Ovary (tissue), 3 donors: ENCODE data around the gene CENPB.

Source experiments
- POLR2A ChIP-seq: fragments of 450-650 bp; IDR thresholded peaks from one replicate; pipeline ENCODE4 v1.6.1; 2017; ENCODE audit warnings: antibody characterized with exemption, mild to moderate bottlenecking, moderate library complexity
- TF ChIP-seq, protein P1 (sequence below), 3 donors: fragments of 450-650 bp in 2 of 3; fragments of 200-600 bp in 1 of 3; IDR thresholded peaks; one replicate each; pipeline versions ENCODE4 v1.5.1 to v1.8.0; 2016 to 2022; ENCODE audit warnings: antibody characterized with exemption in 3 of 3, mild to moderate bottlenecking in 1 of 3
- donor health status: DM: no; HTN: no; CAD: no.

- TF ChIP-seq, protein P1, sequence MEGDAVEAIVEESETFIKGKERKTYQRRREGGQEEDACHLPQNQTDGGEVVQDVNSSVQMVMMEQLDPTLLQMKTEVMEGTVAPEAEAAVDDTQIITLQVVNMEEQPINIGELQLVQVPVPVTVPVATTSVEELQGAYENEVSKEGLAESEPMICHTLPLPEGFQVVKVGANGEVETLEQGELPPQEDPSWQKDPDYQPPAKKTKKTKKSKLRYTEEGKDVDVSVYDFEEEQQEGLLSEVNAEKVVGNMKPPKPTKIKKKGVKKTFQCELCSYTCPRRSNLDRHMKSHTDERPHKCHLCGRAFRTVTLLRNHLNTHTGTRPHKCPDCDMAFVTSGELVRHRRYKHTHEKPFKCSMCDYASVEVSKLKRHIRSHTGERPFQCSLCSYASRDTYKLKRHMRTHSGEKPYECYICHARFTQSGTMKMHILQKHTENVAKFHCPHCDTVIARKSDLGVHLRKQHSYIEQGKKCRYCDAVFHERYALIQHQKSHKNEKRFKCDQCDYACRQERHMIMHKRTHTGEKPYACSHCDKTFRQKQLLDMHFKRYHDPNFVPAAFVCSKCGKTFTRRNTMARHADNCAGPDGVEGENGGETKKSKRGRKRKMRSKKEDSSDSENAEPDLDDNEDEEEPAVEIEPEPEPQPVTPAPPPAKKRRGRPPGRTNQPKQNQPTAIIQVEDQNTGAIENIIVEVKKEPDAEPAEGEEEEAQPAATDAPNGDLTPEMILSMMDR (IDR thresholded peaks at IDR 0.05) = peak; percentile 62 to 77 (median 65)
- TF ChIP-seq POLR2A = no peak
Observed at GRCh38 chr20:3786665-3787323, at the start of gene CENPB.
